DMS153 treated with DMSO at 0.1 percent for 48 hours (cell line): Measurements from ENCODE around the gene CBLL2.
"Not testable (repeated sequence)": the region's sequence is repeated elsewhere in the genome, so short reads cannot be mapped to it uniquely, and the experiment has no call there.

Experiments used
- DNase-seq: peaks from one replicate; lab custom pipeline; 2025; ENCODE audit not compliant: unreplicated experiment; lab: John Stamatoyannopoulos, UW

CBLL2 gene, protein sequence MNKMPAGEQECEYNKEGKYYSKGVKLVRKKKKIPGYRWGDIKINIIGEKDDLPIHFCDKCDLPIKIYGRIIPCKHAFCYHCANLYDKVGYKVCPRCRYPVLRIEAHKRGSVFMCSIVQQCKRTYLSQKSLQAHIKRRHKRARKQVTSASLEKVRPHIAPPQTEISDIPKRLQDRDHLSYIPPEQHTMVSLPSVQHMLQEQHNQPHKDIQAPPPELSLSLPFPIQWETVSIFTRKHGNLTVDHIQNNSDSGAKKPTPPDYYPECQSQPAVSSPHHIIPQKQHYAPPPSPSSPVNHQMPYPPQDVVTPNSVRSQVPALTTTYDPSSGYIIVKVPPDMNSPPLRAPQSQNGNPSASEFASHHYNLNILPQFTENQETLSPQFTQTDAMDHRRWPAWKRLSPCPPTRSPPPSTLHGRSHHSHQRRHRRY

DNA sequence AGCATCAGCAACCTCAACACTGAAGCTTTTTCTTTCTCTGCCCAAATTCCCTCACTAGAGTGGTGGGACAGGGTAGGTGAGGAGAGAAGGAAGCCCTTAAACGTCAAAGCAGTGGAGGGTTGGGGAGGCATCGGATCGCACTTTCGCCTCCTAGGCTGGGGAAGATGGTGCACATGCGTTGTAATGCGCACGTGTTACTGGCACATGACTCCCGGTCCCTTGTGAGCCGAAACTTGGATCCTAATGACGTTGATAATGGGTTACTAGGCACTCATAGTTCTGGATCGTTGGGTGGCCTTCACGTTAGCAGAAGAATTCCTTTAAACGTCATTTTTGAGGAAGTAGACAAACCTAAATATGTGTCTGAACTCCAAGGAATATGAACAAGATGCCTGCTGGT is at the start of gene CBLL2:
TSS of gene CBLL2 (plus strand) at position 301 of the 400 bp plus-strand sequence. CDS start at position 380, 79 bp downstream.
- DNase-seq: no peak

DNA sequence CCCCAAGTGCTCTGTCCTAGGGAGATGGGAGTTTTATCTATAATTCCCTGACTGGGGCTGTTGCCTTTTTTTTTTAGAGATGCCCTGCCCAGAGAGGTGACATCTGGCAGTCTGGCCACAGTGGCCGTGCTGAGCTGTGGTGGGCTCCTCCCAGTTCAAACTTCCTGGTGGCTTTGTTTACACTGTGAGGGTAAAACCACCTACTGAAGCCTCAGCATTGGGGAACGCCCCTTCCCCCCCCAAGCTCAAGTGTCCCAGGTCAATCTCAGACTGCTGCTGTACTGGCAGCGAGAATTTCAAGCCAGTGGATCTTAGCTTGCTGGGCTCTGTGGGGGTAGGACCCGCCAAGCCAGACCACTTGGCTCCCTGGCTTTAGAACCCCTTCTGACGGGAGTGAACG is 38.3 kb upstream of the CBLL2 start:
- no peak for DNase-seq

DNA sequence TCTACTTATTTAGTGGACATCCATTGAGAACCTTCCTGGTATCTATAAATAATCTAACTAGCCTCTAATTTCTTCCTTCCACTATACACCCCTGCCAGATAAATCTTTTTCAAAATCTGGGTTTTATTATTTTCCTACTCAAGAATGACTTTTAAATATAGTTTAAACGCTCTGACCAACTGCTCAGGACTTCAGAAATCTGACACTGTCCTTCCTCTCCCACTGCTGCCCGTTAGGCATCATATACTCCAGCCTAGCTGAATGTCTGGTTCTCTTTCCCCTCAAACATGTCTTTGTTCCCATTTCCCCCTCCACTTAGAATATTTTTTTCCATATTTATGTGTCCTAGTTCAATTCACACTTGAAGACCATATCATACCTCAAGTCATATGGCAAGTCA is 35.2 kb upstream of the CBLL2 start:
- no peak for DNase-seq

DNA sequence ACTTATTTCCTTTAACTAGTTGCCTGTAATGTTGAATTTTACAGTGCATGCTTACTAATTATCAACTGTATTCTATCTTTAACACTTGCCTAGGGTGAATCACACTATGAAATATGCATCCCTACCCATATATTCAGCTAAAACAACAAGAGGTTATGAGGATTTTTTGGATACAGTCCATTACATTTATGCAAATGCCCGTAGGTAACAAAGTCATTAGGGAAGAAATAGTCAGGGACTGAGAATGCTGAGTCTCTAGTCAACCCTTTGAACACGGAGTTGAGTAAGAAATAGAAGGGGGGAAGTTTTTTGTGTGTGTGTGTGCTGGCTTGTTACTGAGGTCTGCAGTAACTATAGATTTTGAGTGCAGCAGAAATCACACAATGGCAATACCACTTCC is 26.1 kb upstream of the CBLL2 start:
- DNase-seq: no peak

DNA sequence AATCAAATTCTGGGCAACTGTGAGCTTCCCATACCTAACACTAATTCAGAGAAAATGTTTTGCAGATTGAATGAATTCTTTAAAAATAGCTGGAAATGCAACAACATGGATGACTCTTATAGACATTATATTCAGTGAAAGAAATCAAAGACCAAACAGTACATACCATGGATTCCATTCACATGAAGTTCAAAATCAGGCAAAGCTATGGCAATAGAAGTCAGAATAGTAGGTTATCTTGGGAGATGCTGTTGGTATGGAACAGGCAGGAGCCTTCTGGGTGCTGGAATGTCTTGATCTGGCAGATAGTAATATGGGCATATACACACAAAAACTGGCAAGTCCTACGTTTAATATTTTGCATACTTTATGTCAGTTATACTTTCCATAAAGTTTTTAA is 25.5 kb upstream of the CBLL2 start:
- no peak for DNase-seq

DNA sequence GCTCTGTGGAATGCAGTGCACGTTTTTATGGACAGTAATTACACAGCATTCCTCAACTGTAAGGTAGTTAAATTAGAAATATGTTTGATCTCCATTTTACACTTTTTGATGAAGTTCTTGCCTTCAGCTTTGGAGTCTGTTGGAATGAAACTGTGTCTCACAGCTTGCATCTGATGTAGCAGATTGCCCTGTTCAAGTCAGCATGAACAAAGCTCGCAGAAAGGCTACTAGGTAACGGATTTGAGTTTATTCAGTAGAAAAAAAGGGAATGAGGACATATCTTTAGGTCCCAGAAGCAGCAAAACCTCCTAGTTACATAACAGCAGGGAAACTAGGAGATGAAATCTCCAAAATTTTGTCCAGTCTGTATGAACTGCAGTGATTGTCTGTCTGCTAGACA is 24.3 kb upstream of the CBLL2 start:
- DNase-seq: no peak

DNA sequence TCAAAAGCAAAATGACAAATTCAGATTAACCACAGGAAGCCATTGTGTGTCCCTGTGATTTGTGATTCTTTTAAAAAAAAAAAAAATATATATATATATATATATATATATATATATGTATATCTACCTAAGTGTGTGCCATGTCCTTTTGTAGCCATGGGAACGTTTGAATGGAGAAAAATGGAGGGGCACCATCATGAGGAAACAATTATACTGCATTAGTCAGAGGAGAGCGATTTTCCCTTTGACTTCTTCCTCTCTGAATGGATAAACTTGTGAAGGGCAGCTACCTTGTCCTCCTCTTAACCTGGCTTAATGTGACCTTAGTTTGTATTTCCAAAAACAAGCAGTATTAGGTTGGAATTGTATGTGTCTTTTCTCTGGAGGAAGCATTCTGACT is 23.3 kb upstream of the CBLL2 start:
- no peak for DNase-seq

DNA sequence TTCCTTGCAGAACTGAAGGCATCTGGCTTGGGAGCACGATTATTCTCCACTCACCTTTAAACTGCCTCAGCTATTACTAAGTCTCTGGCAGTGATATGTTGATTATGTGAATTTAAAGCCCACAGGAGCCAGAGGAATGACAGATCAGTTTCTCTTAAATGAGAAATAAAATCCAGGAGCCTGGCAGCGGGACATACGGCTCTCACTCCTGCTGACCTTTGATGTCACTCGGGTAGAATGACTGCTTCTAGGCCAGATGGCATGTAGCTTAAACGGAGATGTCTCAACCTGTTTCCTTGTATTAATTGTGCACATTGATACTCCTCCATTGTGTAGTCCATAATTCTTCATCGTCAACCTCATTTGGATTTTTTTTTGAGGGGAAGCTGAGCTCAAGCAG is 4.0 kb upstream of the CBLL2 start:
- DNase-seq: no peak

DNA sequence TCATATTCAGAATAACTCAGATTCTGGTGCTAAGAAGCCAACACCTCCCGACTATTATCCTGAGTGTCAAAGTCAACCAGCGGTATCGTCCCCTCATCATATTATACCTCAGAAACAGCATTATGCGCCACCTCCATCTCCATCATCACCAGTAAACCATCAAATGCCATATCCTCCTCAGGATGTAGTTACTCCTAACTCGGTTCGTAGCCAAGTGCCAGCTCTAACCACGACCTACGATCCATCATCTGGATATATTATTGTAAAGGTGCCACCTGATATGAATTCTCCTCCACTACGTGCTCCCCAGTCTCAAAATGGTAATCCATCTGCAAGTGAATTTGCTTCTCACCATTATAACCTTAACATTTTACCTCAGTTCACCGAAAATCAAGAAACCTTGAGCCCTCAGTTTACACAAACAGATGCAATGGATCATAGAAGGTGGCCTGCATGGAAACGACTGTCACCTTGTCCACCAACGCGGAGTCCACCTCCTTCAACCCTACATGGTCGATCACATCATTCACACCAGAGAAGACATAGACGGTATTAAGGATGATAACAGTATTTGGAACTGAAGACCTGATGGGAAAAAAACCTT is 1.1 kb downstream of the CBLL2 start:
- DNase-seq: no peak

DNA sequence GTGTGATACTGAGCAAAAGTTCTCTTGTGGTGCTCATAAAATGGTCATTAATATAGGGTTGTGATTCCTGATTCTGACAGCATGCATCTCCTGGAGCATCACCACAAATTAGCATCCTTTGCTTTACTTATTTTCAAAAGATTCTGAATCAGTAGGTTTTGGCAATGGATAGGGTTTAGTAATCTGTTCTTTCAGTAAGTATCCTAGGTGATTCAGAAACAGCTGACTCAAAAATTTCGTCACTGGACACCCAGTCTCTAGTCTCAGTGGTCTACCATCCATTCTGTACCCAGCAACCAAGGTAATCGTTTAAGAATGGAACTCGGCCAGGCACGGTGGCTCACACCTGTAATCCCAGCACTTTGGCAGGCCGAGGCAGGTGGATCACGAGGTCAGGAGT is 4.1 kb downstream of the CBLL2 start:
- no peak for DNase-seq

DNA sequence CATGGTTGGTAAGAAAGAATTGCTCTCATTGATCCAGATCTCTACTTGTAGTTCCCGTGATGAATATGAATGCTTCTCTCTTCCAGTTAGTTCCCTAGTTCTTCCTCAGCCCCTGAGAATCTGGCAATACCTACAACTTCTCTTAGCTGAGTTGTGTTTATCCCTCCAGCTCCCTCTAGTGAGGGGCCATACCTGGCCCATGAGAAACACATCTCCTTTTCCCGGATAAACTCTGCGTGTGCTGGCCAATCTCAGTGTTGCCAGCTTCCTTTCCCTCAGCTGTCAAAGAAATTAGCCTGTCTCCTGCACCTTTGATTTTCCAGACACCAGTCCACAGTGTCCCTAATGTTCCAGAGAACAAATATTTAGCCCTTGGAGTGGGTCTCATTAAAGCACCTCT is 5.7 kb downstream of the CBLL2 start:
- no peak for DNase-seq

DNA sequence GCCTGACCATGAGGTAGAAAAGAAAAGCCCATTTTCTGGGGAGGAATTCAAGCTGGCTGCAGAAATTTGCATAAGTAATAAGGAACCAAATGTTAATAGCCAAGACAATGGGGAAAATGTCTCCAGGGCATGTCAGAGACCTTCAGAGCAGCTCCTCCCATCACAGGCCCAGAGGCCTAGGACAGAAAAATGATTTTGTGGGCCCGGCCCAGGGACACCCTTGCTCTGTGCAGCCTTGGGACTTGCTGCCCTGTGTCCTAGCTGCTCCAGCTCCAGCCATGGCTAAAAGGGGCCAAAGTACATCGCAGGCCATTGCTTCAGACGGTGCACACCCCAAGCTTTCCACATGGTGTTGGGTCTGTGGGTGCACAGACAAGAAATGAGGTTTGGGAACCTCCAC is 16.5 kb downstream of the CBLL2 start:
- DNase-seq: not testable (repeated sequence)

DNA sequence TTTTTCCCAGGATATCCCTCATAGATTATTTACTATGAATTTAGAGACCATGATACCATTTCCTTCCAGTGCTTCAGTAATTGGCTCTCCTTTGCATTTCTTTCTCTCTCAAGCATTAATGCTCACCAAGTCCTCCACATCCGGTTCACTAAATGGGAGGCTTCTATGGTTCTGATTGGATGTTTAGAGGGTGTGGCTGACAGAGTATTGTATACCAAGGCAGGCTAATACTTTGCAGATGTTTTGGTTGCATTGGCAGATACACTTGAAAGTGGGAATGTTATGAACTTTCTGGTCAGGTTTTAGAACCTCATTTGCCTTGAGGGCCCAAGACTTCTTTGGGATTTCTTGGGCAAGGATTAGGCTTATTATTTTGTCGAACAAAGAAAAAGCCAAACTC is 24.2 kb downstream of the CBLL2 start:
- DNase-seq: no peak

DNA sequence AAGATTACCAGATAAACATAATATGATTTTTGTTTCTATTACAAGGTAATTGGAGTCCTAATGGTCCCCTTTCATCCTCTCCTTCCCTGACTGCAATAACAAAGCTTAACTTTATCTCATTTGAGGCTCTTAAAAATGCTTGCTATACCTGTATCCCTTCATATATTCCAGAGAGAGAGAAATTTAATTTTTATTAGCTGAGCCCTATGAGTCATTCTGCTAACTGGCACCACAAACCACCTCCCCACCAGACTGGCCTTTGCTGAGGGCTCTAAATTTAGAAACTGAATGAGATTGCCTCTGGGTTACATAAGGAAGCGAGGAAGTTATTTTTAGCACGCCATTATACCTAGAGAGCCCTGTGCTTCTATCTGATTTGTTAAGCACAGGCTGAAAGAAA is 27.4 kb downstream of the CBLL2 start:
- DNase-seq: peak; percentile 56

DNA sequence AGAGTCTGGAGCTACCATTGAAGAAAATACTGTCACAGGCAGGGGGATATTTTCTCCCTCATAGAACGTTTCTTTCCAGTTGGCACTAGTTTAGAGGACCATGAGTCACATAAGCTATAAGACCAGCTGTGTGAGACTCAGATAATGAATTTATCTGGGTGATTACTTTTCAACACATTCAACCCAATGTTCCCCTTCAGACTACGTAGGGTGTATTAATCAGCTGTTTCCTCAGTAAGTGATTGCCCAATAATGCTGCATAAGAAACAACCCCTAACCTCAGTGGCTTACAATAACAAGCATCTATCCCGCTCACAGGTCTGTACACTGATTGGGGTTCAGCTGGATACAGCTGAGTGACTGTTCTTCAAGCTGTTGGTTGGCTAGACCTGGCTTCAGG is 38.1 kb downstream of the CBLL2 start:
- DNase-seq: no peak

DNA sequence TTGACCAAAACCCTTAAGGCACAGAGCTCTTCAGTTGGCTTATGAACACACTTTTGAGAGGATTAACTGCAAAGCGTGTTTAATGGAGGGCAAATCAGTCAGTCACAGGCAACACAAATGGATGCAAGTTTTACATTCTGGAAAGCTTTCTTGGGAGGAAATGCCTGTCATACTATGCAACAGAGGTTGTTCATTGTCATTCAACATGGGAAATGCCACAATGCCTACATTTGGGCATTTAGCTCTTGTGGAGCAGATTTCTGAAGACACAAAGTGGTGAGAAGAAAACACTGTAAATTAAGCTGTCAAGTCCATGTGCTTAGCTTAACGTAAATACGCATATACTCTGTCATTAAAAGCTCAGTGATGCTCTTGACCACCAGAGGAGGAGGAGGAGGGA is 41.1 kb downstream of the CBLL2 start:
- no peak for DNase-seq

DNA sequence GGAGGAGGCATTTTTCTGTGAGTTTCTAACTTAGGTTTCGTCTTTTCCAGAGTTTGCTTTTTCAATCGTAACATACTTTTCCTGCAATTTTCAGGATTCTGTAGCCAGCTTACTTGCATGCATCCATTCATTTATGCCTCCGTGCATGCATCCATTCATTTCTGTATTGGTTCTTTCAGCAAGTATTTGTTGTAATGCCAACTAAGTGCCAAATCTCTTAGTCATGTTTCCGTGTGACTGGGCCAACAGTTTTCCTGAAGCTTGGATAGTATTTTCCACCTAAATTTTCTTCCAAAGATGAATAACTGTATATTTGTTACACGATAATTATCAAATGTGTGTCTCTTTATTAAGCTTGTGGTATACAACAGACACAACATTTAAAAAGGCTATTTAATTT is 41.5 kb downstream of the CBLL2 start:
- DNase-seq: no peak

DNA sequence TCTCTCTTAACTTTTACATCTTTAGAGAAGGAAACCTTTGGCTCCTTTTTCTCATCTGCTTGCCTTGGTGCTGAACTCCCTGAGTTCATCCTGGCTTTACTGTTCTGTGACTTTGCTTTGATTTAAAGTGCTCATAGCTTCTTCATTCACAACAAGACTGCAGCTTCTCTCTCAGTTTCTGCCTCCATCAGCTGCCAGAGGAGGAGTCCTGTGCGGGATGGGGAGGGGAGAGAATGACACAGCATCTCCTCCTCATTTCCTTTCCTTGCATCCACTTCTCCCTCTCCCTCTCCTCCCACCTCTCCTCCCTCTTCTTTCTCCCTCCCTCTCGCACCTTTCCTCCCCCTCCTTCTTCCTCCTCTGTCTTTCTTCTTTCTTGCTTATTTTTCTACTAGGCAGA is 42.0 kb downstream of the CBLL2 start:
- no peak for DNase-seq

DNA sequence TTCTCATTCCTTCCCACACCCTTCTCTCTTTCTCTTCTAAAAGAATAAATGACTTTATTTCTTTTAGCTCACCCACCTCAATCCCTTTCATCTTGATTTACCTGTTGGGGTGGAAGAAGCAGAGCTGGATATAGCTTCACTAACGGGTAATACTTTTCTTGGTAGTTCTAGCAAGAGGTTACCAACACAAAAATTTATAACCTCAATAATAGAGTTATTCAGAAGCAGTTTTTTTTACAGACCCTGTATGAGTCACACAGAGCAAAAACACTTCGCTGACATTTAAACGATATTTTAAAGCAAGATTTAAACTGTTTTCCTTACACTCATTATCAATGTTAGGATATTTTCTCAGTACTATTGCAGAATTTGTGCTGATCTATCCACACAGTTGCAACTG is 42.4 kb downstream of the CBLL2 start:
- DNase-seq: no peak

DNA sequence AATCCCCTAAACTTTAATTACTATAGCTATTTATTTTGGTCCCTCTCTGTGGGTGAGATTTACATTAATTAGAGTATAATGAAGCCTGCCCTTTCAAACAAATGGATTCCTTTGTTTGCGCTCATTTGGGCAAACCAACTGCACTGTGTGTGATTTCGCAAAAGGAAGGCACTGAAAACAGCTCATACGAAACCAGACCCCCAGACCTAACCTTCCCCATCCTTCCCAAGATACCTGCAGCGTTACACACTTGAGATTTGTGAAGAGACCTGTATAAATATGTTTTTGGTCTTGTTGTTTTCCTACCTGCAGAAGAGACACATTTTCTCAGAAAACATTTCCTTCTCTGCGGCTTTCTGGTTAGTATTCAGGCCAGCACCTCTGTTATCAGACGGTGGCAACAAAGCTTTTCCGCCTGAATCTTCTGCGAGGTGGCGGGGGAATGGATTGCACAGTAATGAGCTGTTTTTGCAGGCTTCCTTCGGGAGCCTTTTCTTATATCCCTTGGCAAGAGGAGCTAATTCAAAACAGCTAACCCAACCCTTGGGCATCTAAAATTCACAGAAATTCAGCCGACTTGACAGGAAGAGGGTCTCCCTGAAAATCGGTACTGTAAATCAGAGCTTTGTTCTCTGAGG is 47.6 kb downstream of the CBLL2 start:
- no peak for DNase-seq

DNA sequence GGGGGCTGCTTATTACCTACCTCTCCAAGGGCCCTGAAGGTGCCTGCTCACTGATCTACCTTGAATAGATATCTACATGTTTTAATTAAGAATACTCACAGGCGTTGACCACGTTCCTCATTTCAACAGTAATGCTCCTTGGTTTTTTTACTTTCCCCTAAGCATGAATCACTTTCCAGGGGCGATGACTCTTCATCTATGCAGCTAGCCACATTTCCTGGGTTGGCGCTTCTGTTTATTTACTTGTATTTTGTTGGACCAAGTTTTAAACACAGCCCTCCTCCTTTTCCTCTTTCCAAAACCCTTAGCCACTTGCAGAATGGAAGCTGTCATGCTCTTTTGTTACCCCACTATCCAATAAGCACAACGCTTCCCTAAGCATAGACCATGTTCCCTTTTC is 50.8 kb downstream of the CBLL2 start:
- no peak for DNase-seq
